ENCODE results near the gene EYA2.

DNA sequence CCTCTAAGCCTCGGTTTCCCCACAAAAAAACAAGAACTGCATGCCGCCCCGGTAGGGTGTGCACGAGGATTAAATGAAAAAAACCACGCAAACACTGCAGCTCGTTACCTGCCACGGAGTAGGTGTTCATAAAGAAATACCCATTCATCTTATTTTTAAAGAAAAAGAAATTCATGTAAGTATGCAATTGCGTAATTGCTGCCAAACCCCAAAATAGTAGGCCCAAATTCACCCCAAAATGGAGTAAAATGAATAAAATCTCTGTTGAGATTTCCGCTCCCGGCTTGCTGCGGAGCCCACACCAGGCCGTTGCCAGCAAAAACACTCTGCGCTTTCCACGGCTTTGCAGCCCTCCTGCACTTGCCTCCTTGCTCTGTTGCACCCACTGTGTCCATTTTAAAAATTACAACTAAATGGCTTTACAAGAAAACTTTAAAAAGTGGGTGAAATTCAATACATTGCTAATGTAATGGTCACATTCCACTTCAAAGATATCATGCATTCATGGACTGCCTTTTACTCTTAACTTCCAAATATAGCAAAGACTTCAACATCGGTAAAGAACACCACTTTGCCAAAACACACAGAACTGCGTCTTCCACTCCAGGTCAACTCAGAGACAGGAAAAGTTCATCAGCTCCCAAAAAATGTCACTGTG, 336.9 kb downstream of the EYA2 start:
- no peak for TF ChIP-seq CTCF (IDR thresholded peaks at IDR 0.05 in 4 of 5, conservative IDR thresholded peaks at IDR 0.05 in 1 of 5)
- no peak for TF ChIP-seq POLR2A (IDR thresholded peaks at IDR 0.05)
